Naive thymus-derived CD4-positive, alpha-beta T cell (primary cell): Measurements from ENCODE around the gene FAAH2. TPM values are rescaled to one million over a fixed set of nuclear protein-coding genes. Genes with fewer than 3 reads are reported as not detected.

Experiments used
- ATAC-seq: fragments of 150-1000 bp; cut with Tn5 transposase; 2 replicates; pipeline ENCODE4 v1.10.0; 2021; ENCODE audit warnings: mild to moderate bottlenecking, moderate library complexity
- CTCF ChIA-PET: fragments of 350-600 bp; sonication (Branson Sonifier 250); formaldehyde crosslinking; loops from one replicate; lab custom pipeline; 2021; ENCODE audit warnings: antibody characterized with exemption; lab: Charles Lee
- POLR2A ChIA-PET: fragments of 350-600 bp; sonication (Branson Sonifier 250); formaldehyde crosslinking; loops from one replicate; lab custom pipeline; 2021; ENCODE audit warnings: antibody characterized with exemption, inconsistent platforms; lab: Charles Lee
- DNase-seq, 9 donors: peaks; one replicate each; pipeline versions ENCODE4 v3.0.0 to v3.0.0-alpha.2; 2020 to 2022; ENCODE audit warnings: mixed read lengths in 1 of 9
- H3K27ac ChIP-seq: one replicate; pipeline ENCODE4 v1.7.0; 2013; ENCODE audit warnings: mild to moderate bottlenecking, low read depth, low read length, moderate library complexity
- H3K27me3 ChIP-seq, 2 donors: one replicate each; pipeline ENCODE4 v1.7.0; 2013; ENCODE audit warnings: low read length in 2 of 2, mild to moderate bottlenecking in 2 of 2, moderate library complexity in 2 of 2; ENCODE audit not compliant: control insufficient read depth in 2 of 2, insufficient read depth in 2 of 2
- H3K36me3 ChIP-seq, 3 experiments: 1 replicate in 2 of 3; 2 replicates in 1 of 3; pipeline ENCODE4 v1.7.0; 2013; ENCODE audit warnings: low read length in 3 of 3, mild to moderate bottlenecking in 3 of 3, moderate library complexity in 1 of 3; ENCODE audit not compliant: insufficient read depth in 3 of 3, control insufficient read depth in 2 of 3
- H3K4me1 ChIP-seq, 2 donors: one replicate each; pipeline ENCODE4 v1.7.0; 2013; ENCODE audit warnings: low read length in 2 of 2, mild to moderate bottlenecking in 2 of 2, moderate library complexity in 1 of 2; ENCODE audit not compliant: control insufficient read depth in 2 of 2, insufficient read depth in 2 of 2
- H3K4me3 ChIP-seq: 2 replicates; pipeline ENCODE4 v1.7.0; 2013; ENCODE audit warnings: mild to moderate bottlenecking, low read length
- H3K9me3 ChIP-seq, 3 experiments: 1 replicate in 2 of 3; 2 replicates in 1 of 3; pipeline ENCODE4 v1.7.0; 2013; ENCODE audit warnings: low read length in 3 of 3; ENCODE audit not compliant: control insufficient read depth in 2 of 3
- H3K27ac Mint-ChIP-seq, 9 donors: one replicate each; pipeline ENCODE4 v1.8.0; 2020 to 2022; ENCODE audit warnings: mixed read lengths in 9 of 9, mild to moderate bottlenecking in 8 of 9, moderate library complexity in 5 of 9, inconsistent platforms in 2 of 9
- H3K27me3 Mint-ChIP-seq, 5 donors: one replicate each; pipeline ENCODE4 v1.8.0; 2021 to 2022; ENCODE audit warnings: mixed read lengths in 5 of 5, mild to moderate bottlenecking in 1 of 5
- H3K36me3 Mint-ChIP-seq, 5 donors: one replicate each; pipeline ENCODE4 v1.8.0; 2020 to 2022; ENCODE audit warnings: mixed read lengths in 5 of 5, mild to moderate bottlenecking in 3 of 5, inconsistent platforms in 1 of 5
- H3K4me1 Mint-ChIP-seq, 7 donors: one replicate each; pipeline ENCODE4 v1.8.0; 2020 to 2022; ENCODE audit warnings: mixed read lengths in 7 of 7, mild to moderate bottlenecking in 3 of 7, inconsistent platforms in 1 of 7
- H3K4me3 Mint-ChIP-seq, 10 donors: one replicate each; pipeline ENCODE4 v1.8.0; 2020 to 2022; ENCODE audit warnings: mild to moderate bottlenecking in 10 of 10, mixed read lengths in 10 of 10, moderate library complexity in 6 of 10, inconsistent platforms in 2 of 10
- H3K9me3 Mint-ChIP-seq, 11 donors: one replicate each; pipeline ENCODE4 v1.8.0; 2020 to 2022; ENCODE audit warnings: mixed read lengths in 11 of 11, mild to moderate bottlenecking in 4 of 11, inconsistent platforms in 1 of 11, moderate library complexity in 1 of 11
- intact Hi-C, 2 donors: fragments of 100-400 bp; cut with micrococcal nuclease; formaldehyde crosslinking; loops; one replicate each; pipeline ENCODE4 v1.15.1; 2023
- polyA plus RNA-seq, 2 donors: library from polyadenylated mRNA; unstranded; fragments of 300-500 nt; fragmentation: Illumina TruSeq; gene quantifications; one replicate each; pipeline ENCODE4 v1.2.3, GENCODE V29; 2021
- total RNA-seq, 6 experiments: library from RNA in 5 of 6; stranded (reverse) in 5 of 6; gene quantifications; 1 replicate in 5 of 6; 2 replicates in 1 of 6; pipeline ENCODE4 v1.2.3 and lab custom pipeline; 2021 to 2026

Gene FAAH2
- total and polyA plus RNA-seq, 7 experiments from 2014 or later, result 7.5 to 16.9 (median 12.0) TPM

DNA sequence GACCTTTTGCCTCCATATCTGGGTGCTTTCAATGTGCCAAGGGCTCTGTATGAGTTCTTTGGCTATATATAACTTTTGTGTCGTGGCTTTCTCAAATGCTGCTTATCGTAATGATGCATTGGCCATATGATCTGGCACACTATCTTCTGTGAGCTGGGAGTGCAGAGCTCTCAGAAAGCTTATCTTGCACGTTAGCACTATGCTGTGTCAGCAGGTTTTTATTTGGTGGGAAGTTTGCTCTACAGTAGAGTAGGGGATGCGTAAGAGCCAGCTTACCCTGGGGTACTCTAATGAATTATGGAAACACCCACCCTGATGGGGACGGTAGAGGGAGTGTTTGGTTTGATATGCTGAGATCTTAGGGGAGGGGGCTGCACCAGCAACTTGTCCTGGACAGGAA, 119.6 kb downstream of the FAAH2 start:
- H3K36me3 Mint-ChIP-seq, result peaks cover 7 to 36% (median 22%) of the 10 kb centered on the region in 5 donors
- DNase-seq, result no peak
- H3K27ac ChIP-seq, result no peak overlapping the region
- POLR2A ChIA-PET, result no interaction called here
- H3K9me3 ChIP-seq, result peaks cover 0 to 15% (median 0%) of the 10 kb centered on the region in 3 experiments
- H3K27ac Mint-ChIP-seq, result no peak overlapping the region
- H3K4me3 Mint-ChIP-seq, result no peak overlapping the region
- CTCF ChIA-PET, result no interaction called here
- no peaks in the 10 kb centered on the region for H3K36me3 ChIP-seq
- peaks cover 0 to 1% (median 0%) of the 10 kb centered on the region in 7 donors for H3K4me1 Mint-ChIP-seq
- intact Hi-C loops, result no loop called here
- H3K4me1 ChIP-seq, result no peaks in the 10 kb centered on the region
- no peak for ATAC-seq
- H3K27me3 Mint-ChIP-seq, result no peaks in the 10 kb centered on the region
- no peaks in the 10 kb centered on the region for H3K27me3 ChIP-seq
- no peak overlapping the region for H3K4me3 ChIP-seq
- H3K9me3 Mint-ChIP-seq, result peaks cover 0 to 35% (median 14%) of the 10 kb centered on the region in 11 donors

- ChIA-PET POLR2A (no interaction called here), CTCF (no interaction called here)
- Histone ChIP-seq H3K36me3 (no peaks in the 10 kb centered on the region), H3K4me3 (no peak overlapping the region), H3K27ac (no peak overlapping the region), H3K27me3 (no peaks in the 10 kb centered on the region), H3K4me1 (no peaks in the 10 kb centered on the region), H3K9me3 (no peaks in the 10 kb centered on the region)
- H3K4me3 Mint-ChIP-seq, result no peak overlapping the region
- no peak overlapping the region for H3K27ac Mint-ChIP-seq
- intact Hi-C loops, result no loop called here
- H3K9me3 Mint-ChIP-seq, result peaks cover 0 to 21% (median 11%) of the 10 kb centered on the region in 11 donors
- no peak for DNase-seq
- peaks cover 0 to 4% (median 0%) of the 10 kb centered on the region in 7 donors for H3K4me1 Mint-ChIP-seq
- H3K27me3 Mint-ChIP-seq, result no peaks in the 10 kb centered on the region
- ATAC-seq, result no peak
- peaks cover 0 to 59% (median 30%) of the 10 kb centered on the region in 5 donors for H3K36me3 Mint-ChIP-seq
These were observed 131.3 kb downstream of the FAAH2 start for GRCh38 chrX:57417827-57418226.

GRCh38 chrX:57422289-57422688, 135.8 kb downstream of the FAAH2 start:
- H3K9me3 ChIP-seq, result no peaks in the 10 kb centered on the region
- no peak for DNase-seq
- Mint-ChIP-seq H3K4me3 (no peak overlapping the region), H3K9me3 (peaks cover 0 to 10% (median 0%) of the 10 kb centered on the region in 11 donors), H3K4me1 (no peaks in the 10 kb centered on the region), H3K27me3 (no peaks in the 10 kb centered on the region), H3K27ac (no peak overlapping the region), H3K36me3 (peaks cover 0 to 32% (median 11%) of the 10 kb centered on the region in 5 donors)
- H3K27ac ChIP-seq, result no peak overlapping the region
- no peaks in the 10 kb centered on the region for H3K4me1 ChIP-seq
- ChIA-PET CTCF (no interaction called here), POLR2A (no interaction called here)
- no peak for ATAC-seq
- no peak overlapping the region for H3K4me3 ChIP-seq
- no peaks in the 10 kb centered on the region for H3K27me3 ChIP-seq
- intact Hi-C loops, result no loop called here
- no peaks in the 10 kb centered on the region for H3K36me3 ChIP-seq

GRCh38 chrX:57422790-57423189, 136.3 kb downstream of the FAAH2 start:
- Histone ChIP-seq H3K4me1 (no peaks in the 10 kb centered on the region), H3K36me3 (no peaks in the 10 kb centered on the region), H3K27ac (no peak overlapping the region), H3K27me3 (no peaks in the 10 kb centered on the region), H3K4me3 (no peak overlapping the region), H3K9me3 (no peaks in the 10 kb centered on the region)
- intact Hi-C loops, result no loop called here
- Mint-ChIP-seq H3K4me3 (no peak overlapping the region), H3K9me3 (peaks cover 0 to 10% (median 0%) of the 10 kb centered on the region in 11 donors), H3K27ac (no peak overlapping the region), H3K36me3 (peaks cover 0 to 29% (median 11%) of the 10 kb centered on the region in 5 donors), H3K27me3 (no peaks in the 10 kb centered on the region), H3K4me1 (no peaks in the 10 kb centered on the region)
- CTCF ChIA-PET, result no interaction called here
- POLR2A ChIA-PET, result no interaction called here
- ATAC-seq (no peak), DNase-seq (no peak)

DNA sequence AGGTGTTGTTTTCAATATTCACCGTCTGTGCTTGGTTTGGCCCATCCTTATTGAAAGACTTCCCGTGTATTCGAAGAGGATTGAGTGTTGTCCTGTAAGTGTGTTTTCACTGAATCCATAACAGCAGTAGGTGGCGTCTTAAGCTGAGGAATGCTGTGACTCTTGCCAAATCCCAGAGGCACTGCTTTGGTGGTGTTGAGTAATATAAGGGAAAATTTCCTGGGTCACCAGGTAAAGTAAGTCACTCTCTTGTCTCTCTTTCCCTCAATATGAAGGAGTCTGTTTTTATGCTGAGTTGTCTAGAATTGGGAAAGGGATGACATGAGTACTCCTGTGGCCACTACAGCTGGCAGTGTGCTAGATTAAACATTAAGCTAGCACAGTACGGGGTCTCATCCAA, 158.6 kb downstream of the FAAH2 start:
- Mint-ChIP-seq H3K4me1 (peaks cover 0 to 1% (median 0%) of the 10 kb centered on the region in 7 donors), H3K36me3 (peaks cover 7 to 54% (median 44%) of the 10 kb centered on the region in 5 donors), H3K27ac (no peak overlapping the region), H3K4me3 (no peak overlapping the region), H3K27me3 (no peaks in the 10 kb centered on the region), H3K9me3 (peaks cover 0 to 10% (median 2%) of the 10 kb centered on the region in 11 donors)
- no peak overlapping the region for H3K4me3 ChIP-seq
- no peaks in the 10 kb centered on the region for H3K36me3 ChIP-seq
- H3K4me1 ChIP-seq, result no peaks in the 10 kb centered on the region
- DNase-seq, result no peak
- POLR2A ChIA-PET, result no interaction called here
- CTCF ChIA-PET, result no interaction called here
- intact Hi-C loops, result no loop called here
- ATAC-seq, result no peak
- H3K9me3 ChIP-seq, result no peaks in the 10 kb centered on the region
- H3K27ac ChIP-seq, result no peak overlapping the region
- no peaks in the 10 kb centered on the region for H3K27me3 ChIP-seq

- H3K9me3 Mint-ChIP-seq, result peaks cover 0 to 7% (median 0%) of the 10 kb centered on the region in 11 donors
- H3K27ac Mint-ChIP-seq, result no peak overlapping the region
- no peak overlapping the region for H3K27ac ChIP-seq
- H3K4me3 Mint-ChIP-seq, result no peak overlapping the region
- H3K4me1 Mint-ChIP-seq, result no peaks in the 10 kb centered on the region
- H3K4me3 ChIP-seq, result no peak overlapping the region
- H3K36me3 Mint-ChIP-seq, result peaks cover 7 to 47% (median 37%) of the 10 kb centered on the region in 5 donors
- POLR2A ChIA-PET, result no interaction called here
- ATAC-seq, result no peak
- H3K9me3 ChIP-seq, result no peaks in the 10 kb centered on the region
- no peaks in the 10 kb centered on the region for H3K27me3 Mint-ChIP-seq
- no peaks in the 10 kb centered on the region for H3K4me1 ChIP-seq
- no peak for DNase-seq
- CTCF ChIA-PET, result no interaction called here
- no peaks in the 10 kb centered on the region for H3K27me3 ChIP-seq
- no peaks in the 10 kb centered on the region for H3K36me3 ChIP-seq
- intact Hi-C loops, result no loop called here
These were observed 159.3 kb downstream of the FAAH2 start for GRCh38 chrX:57445832-57446231.

DNA sequence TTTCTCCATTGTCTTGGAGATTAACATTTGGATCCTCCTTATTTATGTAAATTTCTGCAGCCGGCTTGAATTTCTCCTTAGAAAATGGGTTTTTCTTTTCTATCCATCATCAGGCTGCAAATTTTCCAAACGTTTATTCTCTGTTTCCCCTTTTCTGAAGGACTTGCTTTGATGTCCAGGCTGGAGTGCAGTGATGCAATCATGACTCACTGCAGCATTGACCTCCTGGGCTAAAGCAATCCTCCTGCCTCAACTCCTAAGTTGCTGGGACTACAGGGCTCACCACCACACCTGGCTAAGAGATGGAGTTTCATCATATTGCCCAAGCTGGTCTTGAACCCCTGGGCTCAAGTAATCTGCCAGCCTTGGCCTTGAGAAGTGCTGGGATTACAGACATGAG, 161.3 kb downstream of the FAAH2 start:
- H3K36me3 Mint-ChIP-seq, result peaks cover 5 to 53% (median 41%) of the 10 kb centered on the region in 5 donors
- no peak overlapping the region for H3K27ac Mint-ChIP-seq
- no peaks in the 10 kb centered on the region for H3K4me1 ChIP-seq
- H3K9me3 ChIP-seq, result no peaks in the 10 kb centered on the region
- no peaks in the 10 kb centered on the region for H3K36me3 ChIP-seq
- no peaks in the 10 kb centered on the region for H3K27me3 ChIP-seq
- peaks cover 0 to 5% (median 0%) of the 10 kb centered on the region in 11 donors for H3K9me3 Mint-ChIP-seq
- H3K4me1 Mint-ChIP-seq, result no peaks in the 10 kb centered on the region
- POLR2A ChIA-PET, result no interaction called here
- H3K4me3 ChIP-seq, result no peak overlapping the region
- no peak overlapping the region for H3K27ac ChIP-seq
- no peaks in the 10 kb centered on the region for H3K27me3 Mint-ChIP-seq
- no peak overlapping the region for H3K4me3 Mint-ChIP-seq
- intact Hi-C loops, result no loop called here
- ATAC-seq (no peak), DNase-seq (no peak)
- CTCF ChIA-PET, result no interaction called here
